SKM-1 treated with dmso at 0.1 percent for 144 hours (cell line): ENCODE data around the gene CDX1.

Source experiments
- DNase-seq: peaks from one replicate; lab custom pipeline; 2025; ENCODE audit not compliant: unreplicated experiment; lab: John Stamatoyannopoulos, UW

The CDX1 gene

GRCh38 chr5:150131461-150131860 is 35.1 kb upstream of the CDX1 start:
- no peak for DNase-seq

GRCh38 chr5:150131978-150132694 is 34.4 kb upstream of the CDX1 start:
- peak; percentile 68 for DNase-seq

GRCh38 chr5:150132740-150133139 is 33.8 kb upstream of the CDX1 start:
- no peak for DNase-seq

GRCh38 chr5:150133581-150134197 is 32.9 kb upstream of the CDX1 start:
- DNase-seq = no peak

GRCh38 chr5:150134198-150134588 is 32.4 kb upstream of the CDX1 start:
- DNase-seq = no peak

- DNase-seq = no peak
Observed at GRCh38 chr5:150135557-150136304, 30.8 kb upstream of the CDX1 start.

GRCh38 chr5:150136305-150137167 is 30.0 kb upstream of the CDX1 start:
- no peak for DNase-seq

- DNase-seq = no peak
Observed at GRCh38 chr5:150137168-150137957, 29.2 kb upstream of the CDX1 start.

- DNase-seq = no peak
Observed at GRCh38 chr5:150137997-150138396, 28.6 kb upstream of the CDX1 start.

GRCh38 chr5:150138551-150139265 is 27.9 kb upstream of the CDX1 start:
- no peak for DNase-seq

GRCh38 chr5:150139334-150139733 is 27.2 kb upstream of the CDX1 start:
- DNase-seq = no peak

GRCh38 chr5:150140830-150141229 is 25.7 kb upstream of the CDX1 start:
- DNase-seq = no peak

GRCh38 chr5:150141544-150142184 is 24.9 kb upstream of the CDX1 start:
- DNase-seq = no peak

- peak; percentile 87 for DNase-seq
Observed at GRCh38 chr5:150142185-150142958, 24.2 kb upstream of the CDX1 start.

- DNase-seq = peak; percentile 67
Observed at GRCh38 chr5:150142959-150143349, 23.6 kb upstream of the CDX1 start.

GRCh38 chr5:150143350-150144245 is 23.0 kb upstream of the CDX1 start:
- DNase-seq = no peak

- DNase-seq = no peak
Observed at GRCh38 chr5:150144246-150144801, 22.3 kb upstream of the CDX1 start.
